Measurements from ENCODE around the gene MGA. TPM values are rescaled to one million over a fixed set of nuclear protein-coding genes. Genes with fewer than 3 reads are reported as not detected.

The MGA gene
- total and polyA plus RNA-seq, 2 donors (not counting 3 experiments of a cell fraction or from before 2014, with no cell fraction given): 4.1 to 36.5 TPM

- Histone ChIP-seq H2AFZ (ENCODE audit: low read depth, low read length) (no peak overlapping the region), H3K9me1 (replicated peaks; ENCODE audit: control insufficient read depth, extremely low read depth, insufficient read depth, low read length) (no peaks in the 10 kb centered on the region), H3K27ac (ENCODE audit: insufficient read depth, low read depth, low read length) (no peak overlapping the region), H3K27me3 (ENCODE audit: control insufficient read depth in 2 of 2, insufficient read depth in 2 of 2, low read length in 2 of 2) (no peaks in the 10 kb centered on the region), H3K4me3 (replicated peaks in 1 of 3; ENCODE audit: insufficient read depth in 1 of 3, low read depth in 1 of 3, low read length in 3 of 3) (no peak overlapping the region), H3K79me2 (ENCODE audit: control insufficient read depth, insufficient read depth, low read length) (peaks cover 15% of the 10 kb centered on the region), H3K36me3 (ENCODE audit: control insufficient read depth in 2 of 2, extremely low read depth in 1 of 2, insufficient read depth in 2 of 2, low read length in 2 of 2) (no peaks in the 10 kb centered on the region), H3K9me3 (replicated peaks; ENCODE audit: control insufficient read depth, insufficient read depth, low read length) (no peaks in the 10 kb centered on the region), H3K4me1 (ENCODE audit: control insufficient read depth, extremely low read depth, insufficient read depth, low read length) (peaks cover 27% of the 10 kb centered on the region), H4K20me1 (replicated peaks; ENCODE audit: control insufficient read depth, extremely low read depth, insufficient read depth, low read length) (no peaks in the 10 kb centered on the region), H3K9ac (replicated peaks; ENCODE audit: extremely low read depth, insufficient read depth, low read length) (no peak overlapping the region), H3K4me2 (ENCODE audit: insufficient read depth, low read length) (no peak overlapping the region)
- dilution Hi-C loops (cut with MboI; ENCODE audit: extremely low pct_ligation_motif_present, low sequenced_read_pairs) (no loop called here), intact Hi-C loops (cut with micrococcal nuclease) (no loop called here)
- POLR2A ChIA-PET: no interaction called here
- DNase-seq (ENCODE audit: low read depth, low spot score) (no peak), FAIRE-seq (no peak)
- CTCF ChIA-PET: interaction anchor here (1.2 to 15.9 kb wide), 2 partner anchors 12 to 31 kb away, joined by 5 to 754 read pairs; partner anchors contain the start of gene MAPKBP1
- BruUV-seq (replicated peaks): no TSS peak
- TF ChIP-seq EZH2 (IDR thresholded peaks at IDR 0.05; ENCODE audit: borderline replicate concordance, low read depth, low read length, severe bottlenecking): no peak
- no peak for TF ChIP-seq CTCF (IDR thresholded peaks at IDR 0.05; ENCODE audit: extremely low read depth in 1 of 2, insufficient read depth in 1 of 2, low read depth in 1 of 2, low read length in 2 of 2)
- no peak for TF ChIP-seq JUN (IDR thresholded peaks at IDR 0.05; ENCODE audit: borderline replicate concordance, insufficient read depth, insufficient read length, low read depth)
- TF ChIP-seq POLR2A (IDR thresholded peaks at IDR 0.05; ENCODE audit: low read depth, low read length): no peak
- TF ChIP-seq MYC (IDR thresholded peaks at IDR 0.05; ENCODE audit: low read depth, low read length): no peak
- TF ChIP-seq FOS (IDR thresholded peaks at IDR 0.05; ENCODE audit: borderline replicate concordance, insufficient read depth, low read length): no peak
- no peak for TF ChIP-seq MAX (IDR thresholded peaks at IDR 0.05; ENCODE audit: insufficient read depth, insufficient read length)
- no peak for TF ChIP-seq GATA2 (IDR thresholded peaks at IDR 0.05; ENCODE audit: insufficient read depth, insufficient read length, low read depth, low read length)
- no peak for TF ChIP-seq POLR2AphosphoS5 (IDR thresholded peaks at IDR 0.05; ENCODE audit: insufficient read depth, low read depth, low read length)
These were observed 146.3 kb downstream of the MGA start for GRCh38 chr15:41806291-41807181.

Measured in endothelial cell of umbilical vein (primary cell).